GM19324 (cell line): ENCODE results near the gene BICRA.
"Not testable (repeated sequence)": the region's sequence is repeated elsewhere in the genome, so short reads cannot be mapped to it uniquely, and the experiment has no call there.

ENCODE experiments used
- ATAC-seq: cut with Tn5 transposase; IDR thresholded peaks from one replicate; pipeline ENCODE4 v1.9.1; 2021; ENCODE audit warnings: mild to moderate bottlenecking, moderate library complexity; ENCODE audit not compliant: unreplicated experiment, low FRiP score

BICRA gene

GRCh38 chr19:47608969-47609905 is at the start of gene BICRA:
BICRA (plus strand) TSS chr19:47609134; CDS start chr19:47673575, 64,441 bp downstream.
- ATAC-seq, result peak; percentile 50

- no peak for ATAC-seq
These were observed 47.9 kb upstream of the BICRA start for GRCh38 chr19:47560999-47561398.

GRCh38 chr19:47561440-47562057 is 47.4 kb upstream of the BICRA start:
- no peak for ATAC-seq

GRCh38 chr19:47564081-47564480 is 44.9 kb upstream of the BICRA start:
- ATAC-seq, result no peak

- no peak for ATAC-seq
These were observed 39.6 kb upstream of the BICRA start for GRCh38 chr19:47569331-47569730.

GRCh38 chr19:47572635-47573034 is 36.3 kb upstream of the BICRA start:
- ATAC-seq, result no peak

GRCh38 chr19:47573071-47574026 is 35.6 kb upstream of the BICRA start, which contains the start of gene ZNF541:
ZNF541 (minus strand) TSS chr19:47573148; CDS start chr19:47555856, 17,292 bp downstream.
- ATAC-seq, result no peak

- no peak for ATAC-seq
These were observed 28.5 kb upstream of the BICRA start for GRCh38 chr19:47580397-47580796.

- ATAC-seq, result no peak
These were observed 27.2 kb upstream of the BICRA start for GRCh38 chr19:47581605-47582319.

GRCh38 chr19:47582320-47582909 is 26.5 kb upstream of the BICRA start:
- no peak for ATAC-seq

- not testable (repeated sequence) for ATAC-seq
These were observed 25.8 kb upstream of the BICRA start for GRCh38 chr19:47583161-47583560.

GRCh38 chr19:47587295-47587694 is 21.6 kb upstream of the BICRA start:
- ATAC-seq, result no peak

- no peak for ATAC-seq
These were observed 19.1 kb upstream of the BICRA start for GRCh38 chr19:47589824-47590223.

- no peak for ATAC-seq
These were observed 15.1 kb upstream of the BICRA start for GRCh38 chr19:47593860-47594259.

GRCh38 chr19:47595944-47596343 is 13.0 kb upstream of the BICRA start:
- no peak for ATAC-seq

- no peak for ATAC-seq
These were observed 10.3 kb upstream of the BICRA start for GRCh38 chr19:47598407-47599349.

GRCh38 chr19:47599671-47600245 is 9.2 kb upstream of the BICRA start:
- ATAC-seq, result not testable (repeated sequence)
